ENCODE results near the gene SECTM1.
A peak's percentile ranks its signal among the peaks of the same experiment; 100 is the strongest.
"Not testable (repeated sequence)": the region's sequence is repeated elsewhere in the genome, so short reads cannot be mapped to it uniquely, and the experiment has no call there.

The SECTM1 gene

DNA sequence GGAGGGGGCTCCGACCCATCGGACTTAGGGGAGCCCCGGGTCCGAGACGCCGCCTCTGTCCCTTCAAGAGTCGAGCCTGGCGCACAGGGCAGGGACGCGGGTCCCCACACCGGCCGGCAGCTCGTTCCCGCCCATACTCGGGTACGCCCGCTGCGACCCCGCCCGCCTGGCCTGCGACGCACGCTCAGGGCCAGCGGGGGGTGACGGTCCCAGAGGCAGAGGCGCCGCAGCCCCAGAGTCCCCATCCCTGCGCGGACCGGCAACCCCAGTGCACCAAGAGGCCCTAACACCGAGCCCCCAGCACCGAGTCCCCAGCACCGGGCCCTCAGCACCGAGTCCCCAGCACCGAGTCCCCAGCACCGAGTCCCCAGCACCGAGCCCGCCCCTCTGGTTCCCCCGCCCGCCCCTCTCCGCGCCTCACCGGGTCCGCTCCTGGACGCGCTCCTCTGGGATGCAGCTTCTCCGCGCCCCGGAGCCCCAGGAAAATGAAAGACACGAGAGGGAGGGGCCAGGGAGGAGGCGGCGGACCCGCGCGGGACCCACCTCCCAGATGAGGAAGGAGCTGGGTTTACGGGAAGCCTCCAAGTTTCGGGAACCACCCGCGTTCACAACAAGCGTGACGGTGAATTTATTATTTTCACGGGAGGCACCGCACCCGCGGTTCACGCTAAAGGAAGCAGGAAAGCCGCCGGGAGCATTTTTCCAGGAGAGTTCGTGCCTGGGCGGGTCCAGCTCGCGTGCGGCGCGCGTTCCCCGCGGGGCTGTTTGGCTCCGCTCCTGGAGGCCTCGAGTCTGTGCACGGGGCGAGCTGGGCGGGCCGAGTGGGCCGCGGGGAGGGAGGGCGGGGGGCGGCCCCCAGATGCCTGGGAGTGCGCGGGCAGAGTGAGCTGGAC is at the start of gene SECTM1:
SECTM1 (minus strand) TSS at position 488 of the 893 bp plus-strand sequence. CDS start 6,526 bp downstream, outside the sequence.
- no peak for DNase-seq

DNA sequence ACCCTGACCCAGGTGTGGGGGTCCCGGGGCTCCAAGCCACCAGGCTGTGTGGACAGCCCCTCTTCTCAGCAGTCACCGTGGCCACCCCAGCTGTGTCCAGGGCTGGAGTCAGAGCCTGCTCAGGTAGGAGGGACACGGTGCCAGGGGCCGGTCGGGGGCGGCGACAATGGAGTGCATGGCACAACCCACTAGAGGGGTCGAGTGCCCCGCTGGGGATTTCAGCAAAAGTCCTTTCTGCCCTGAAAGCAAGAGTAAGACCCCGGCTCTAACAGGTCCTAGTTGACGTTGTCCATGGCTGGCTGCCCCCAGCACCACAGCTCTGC is 49.3 kb upstream of the SECTM1 start:
- no peak for DNase-seq

DNA sequence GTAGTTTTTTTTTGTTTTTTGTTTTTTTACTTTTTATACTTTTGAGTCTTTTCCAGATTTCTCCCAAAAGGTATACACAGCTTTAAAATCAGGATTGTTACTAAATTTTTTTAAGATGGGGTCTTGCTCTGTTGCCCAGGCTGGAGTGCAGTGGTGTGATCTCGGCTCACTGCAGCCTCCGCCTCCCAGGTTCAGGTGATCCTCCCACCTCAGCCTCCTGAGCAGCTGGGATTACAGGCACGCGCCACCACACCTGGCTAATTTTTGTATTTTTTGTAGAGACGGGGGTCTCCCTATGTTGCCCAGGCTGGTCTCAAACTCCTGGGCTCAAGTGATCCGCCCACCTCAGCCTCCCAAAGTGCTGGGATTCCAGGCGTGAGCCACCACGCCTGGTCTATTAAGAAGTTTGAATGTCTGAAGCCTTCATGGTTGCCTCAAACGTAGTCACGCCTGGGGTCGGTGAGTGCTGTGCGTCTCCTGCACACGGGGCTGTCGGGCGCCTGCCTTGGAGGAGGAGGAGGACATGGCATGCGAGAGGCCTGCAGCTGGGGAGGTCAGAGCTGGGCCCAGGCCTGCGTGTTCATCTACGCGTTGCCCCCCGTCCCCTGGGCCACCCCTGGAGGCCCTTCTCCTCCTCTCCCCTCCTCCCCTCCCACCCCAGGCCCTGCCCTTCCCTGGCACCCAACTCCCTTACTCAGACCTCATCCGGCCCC is 48.8 kb upstream of the SECTM1 start:
- DNase-seq: not testable (repeated sequence)

DNA sequence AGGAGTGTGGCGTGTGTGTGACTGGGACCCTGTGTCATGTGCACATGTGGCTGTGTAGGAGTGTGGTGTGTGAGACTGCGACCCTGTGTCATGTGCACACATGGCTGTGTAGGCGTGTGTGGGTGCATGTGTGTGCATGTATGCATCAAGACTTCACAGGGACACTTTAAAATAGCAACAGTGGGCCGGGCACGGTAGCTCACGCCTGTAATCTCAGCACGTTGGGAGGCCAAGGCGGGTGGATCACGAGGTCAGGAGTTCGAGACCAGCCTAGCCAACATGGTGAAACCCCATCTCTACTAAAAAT is 48.1 kb upstream of the SECTM1 start:
- not testable (repeated sequence) for DNase-seq

DNA sequence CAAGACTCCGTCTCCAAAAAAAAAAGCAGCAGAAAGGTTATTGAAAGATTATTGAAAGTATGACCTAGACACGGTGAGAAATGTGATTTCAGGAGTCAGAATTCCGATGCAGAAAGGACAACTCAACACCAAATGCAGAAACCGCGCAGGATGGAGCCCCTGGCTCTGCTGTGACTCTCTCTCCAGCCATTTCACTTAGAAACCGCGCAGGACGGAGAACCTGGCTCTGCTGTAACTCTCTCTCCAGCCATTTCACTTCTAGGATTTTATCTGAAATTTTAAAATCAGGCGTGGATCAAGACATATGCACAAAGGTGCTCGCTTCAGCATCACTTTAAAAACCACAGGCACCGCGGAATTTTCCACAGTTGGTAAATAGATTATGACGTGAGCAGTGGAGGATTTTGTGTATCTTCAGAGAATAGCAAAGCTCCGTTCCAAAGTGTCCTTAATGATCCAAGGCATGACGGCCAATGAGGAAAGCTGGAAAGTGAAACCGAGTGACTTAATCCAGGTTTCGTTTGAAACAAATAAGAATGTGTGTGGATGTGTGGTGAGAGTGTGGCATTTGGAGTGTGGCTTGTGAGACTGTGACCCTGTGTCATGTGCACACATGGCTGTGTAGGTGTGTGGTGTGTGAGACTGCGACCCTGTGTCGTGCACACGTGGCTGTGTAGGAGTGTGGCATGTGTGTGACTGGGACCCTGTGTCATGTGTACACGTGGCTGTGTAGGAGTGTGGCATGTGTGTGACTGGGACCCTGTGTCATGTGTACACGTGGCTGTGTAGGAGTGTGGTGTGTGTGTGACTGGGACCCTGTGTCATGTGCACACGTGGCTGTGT is 47.5 kb upstream of the SECTM1 start:
- peak; percentile 36 for DNase-seq

DNA sequence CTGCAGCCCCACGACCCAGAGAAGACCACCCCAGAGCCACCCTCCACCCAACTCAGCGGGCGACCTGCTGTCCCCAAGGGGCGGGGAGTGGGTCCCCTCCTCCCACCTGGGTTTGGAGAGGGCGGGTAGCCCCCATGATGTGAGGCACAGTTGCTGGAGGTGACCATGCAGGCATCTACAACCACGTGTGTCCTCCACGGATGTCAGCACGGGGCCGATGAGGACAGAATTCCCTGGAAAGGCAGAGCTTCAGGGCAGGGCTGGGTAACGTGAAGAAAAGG is 45.1 kb upstream of the SECTM1 start:
- DNase-seq: no peak

DNA sequence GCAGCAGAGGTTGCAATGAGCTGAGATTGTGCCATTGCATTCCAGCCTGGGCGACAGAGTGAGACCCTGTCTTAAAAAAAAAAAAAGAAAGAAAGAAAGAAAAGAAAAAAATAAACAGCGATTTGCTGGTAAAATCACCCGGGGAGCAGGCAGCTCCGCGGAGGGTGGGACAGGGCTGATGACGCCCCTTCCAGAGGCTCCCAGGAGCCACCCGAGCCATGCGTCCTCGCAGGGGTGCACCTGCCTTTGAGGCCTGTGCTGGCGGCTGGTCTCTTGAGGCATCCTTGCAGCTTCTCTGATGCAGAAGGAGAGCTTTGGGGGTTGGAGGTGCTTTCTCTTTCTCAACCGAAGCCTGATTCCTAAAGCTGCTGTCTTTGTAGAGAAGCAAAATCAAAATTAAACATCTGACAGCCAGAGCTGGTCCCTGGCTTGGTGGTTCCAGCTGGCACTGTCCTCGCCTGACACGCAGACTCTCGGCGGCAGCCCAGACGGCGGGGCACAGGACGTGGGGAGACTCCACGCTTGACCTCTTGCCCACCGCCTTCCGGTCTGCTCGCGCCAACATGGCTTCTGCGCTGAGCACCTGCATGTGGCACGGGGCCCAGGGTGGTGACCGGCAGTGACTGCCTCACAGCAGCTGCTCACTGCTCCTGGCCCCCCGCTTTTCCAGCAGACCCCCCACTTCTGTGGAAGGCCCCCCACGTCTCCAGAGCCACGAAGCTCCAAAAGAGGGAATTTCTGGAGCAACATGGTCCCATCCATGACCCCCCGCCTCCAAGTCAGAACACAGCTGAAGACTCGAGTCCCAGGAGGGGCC is 44.6 kb upstream of the SECTM1 start:
- DNase-seq: no peak

DNA sequence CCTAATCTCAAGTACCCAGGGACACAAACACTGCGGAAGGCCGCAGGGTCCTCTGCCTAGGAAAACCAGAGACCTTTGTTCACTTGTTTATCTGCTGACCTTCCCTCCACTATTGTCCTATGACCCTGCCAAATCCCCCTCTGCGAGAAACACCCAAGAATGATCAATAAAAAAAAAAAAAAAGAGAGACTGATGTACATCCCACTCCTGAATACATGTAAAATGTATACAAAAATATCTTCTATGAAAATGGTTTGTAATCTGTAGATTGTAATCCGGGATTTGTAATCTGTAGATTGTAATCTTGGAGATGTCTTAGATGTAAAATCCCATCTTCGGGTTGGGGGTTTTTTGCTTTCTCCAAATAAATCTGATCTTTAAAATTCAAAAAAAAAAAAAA is 43.7 kb upstream of the SECTM1 start:
- DNase-seq: not testable (repeated sequence)

DNA sequence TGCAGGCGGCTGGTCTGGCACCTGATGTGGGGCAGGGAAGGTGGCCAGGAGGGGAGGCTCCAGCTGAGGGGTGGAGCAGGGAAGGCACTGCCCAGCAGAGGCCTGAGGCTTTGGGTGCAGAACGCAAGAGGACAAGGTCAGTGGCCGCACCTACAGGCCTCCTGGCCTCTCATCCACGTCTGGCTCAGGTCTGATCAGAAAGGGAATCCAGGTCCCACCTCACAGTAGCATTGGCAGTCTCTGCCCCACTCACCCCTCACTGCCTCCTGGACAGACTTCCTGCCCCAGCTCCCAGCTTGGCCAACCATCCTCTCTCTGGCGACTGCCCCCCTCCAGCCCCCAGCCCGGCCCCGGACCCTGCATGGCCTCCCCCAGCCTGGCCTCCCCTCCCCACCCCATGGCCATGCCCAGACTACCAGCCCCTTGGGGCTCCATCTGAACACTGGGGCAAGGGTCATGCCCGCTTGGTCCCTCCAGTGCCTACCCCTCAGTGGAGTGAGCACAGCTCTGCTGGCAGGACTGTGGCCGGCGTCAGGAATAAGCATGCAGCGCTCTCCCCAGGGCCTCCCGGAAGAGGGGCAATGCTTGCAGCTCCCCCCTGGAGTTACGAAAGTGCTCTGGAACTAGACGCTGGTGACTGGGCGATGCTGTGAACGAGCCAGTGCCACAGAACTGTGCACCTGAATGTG is 42.6 kb upstream of the SECTM1 start:
- DNase-seq: no peak

DNA sequence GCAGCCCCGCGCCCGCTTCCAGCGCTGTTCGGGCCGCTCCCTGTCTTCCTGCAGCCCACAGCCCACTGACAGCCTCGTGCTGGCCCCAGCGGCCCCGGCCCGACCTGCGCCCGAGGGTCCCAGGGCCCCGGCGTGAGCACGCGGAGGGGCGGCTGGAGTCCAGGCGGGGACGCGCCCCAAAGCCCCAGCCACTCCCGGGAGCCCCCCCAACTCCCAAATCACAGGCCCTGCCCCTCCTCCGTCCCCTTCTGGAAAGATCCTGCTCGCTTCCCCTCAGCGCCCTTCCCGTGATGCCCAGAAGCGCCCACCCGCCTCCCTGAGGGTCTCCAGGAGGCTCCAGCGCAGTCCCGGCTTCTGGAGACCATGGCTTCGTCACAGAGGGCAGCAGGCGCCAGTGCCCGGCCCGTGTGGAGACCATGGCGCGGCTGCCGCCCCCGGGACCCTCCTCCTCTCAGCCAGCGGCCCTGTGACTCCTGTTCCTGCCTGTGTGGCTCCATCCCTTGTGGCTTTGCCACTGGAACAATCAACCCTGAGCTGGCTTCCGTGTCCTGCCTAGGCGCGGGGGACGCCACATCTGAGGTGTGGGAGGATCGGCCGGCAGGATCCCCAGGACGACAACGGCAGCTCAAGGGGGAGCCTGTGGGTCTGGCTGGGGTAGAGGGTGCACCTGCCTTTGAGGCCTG is 41.9 kb upstream of the SECTM1 start:
- DNase-seq: no peak

DNA sequence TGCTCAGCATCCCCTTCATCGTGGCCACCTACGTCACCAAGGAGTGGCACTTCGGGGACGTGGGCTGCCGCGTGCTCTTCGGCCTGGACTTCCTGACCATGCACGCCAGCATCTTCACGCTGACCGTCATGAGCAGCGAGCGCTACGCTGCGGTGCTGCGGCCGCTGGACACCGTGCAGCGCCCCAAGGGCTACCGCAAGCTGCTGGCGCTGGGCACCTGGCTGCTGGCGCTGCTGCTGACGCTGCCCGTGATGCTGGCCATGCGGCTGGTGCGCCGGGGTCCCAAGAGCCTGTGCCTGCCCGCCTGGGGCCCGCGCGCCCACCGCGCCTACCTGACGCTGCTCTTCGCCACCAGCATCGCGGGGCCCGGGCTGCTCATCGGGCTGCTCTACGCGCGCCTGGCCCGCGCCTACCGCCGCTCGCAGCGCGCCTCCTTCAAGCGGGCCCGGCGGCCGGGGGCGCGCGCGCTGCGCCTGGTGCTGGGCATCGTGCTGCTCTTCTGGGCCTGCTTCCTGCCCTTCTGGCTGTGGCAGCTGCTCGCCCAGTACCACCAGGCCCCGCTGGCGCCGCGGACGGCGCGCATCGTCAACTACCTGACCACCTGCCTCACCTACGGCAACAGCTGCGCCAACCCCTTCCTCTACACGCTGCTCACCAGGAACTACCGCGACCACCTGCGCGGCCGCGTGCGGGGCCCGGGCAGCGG is 41.2 kb upstream of the SECTM1 start:
- no peak for DNase-seq

DNA sequence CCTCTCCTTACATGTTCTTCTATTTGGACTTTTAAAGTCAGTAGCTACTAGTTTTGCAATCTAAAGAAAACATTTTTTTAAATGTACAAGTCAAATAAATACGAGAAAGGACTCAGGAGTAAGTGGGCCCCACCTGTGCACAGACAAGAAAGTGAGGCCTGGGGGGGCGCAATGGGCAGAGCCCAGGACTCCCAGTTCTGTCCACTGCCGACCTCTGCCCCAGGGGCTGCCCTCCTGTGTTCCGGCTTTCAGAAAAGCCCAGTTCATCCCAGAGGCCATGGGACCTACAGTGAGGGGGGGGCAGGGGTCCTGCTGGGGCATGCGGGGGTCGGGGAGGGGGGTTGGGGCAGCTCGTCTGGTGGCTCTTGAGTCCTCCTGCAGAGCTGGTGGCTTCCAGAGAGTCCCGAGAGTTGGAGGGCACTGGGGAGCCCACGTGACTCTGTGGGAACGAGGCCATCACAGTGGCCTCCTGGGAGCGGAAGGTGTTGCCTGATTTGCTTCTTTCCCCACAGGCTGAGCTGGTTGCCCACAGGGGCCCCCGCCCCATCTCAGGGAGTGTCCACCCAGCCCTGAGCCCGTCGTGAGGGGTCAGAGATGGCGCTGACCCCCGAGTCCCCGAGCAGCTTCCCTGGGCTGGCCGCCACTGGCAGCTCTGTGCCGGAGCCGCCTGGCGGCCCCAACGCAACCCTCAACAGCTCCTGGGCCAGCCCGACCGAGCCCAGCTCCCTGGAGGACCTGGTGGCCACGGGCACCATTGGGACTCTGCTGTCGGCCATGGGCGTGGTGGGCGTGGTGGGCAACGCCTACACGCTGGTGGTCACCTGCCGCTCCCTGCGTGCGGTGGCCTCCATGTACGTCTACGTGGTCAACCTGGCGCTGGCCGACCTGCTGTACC is 40.4 kb upstream of the SECTM1 start:
- no peak for DNase-seq

DNA sequence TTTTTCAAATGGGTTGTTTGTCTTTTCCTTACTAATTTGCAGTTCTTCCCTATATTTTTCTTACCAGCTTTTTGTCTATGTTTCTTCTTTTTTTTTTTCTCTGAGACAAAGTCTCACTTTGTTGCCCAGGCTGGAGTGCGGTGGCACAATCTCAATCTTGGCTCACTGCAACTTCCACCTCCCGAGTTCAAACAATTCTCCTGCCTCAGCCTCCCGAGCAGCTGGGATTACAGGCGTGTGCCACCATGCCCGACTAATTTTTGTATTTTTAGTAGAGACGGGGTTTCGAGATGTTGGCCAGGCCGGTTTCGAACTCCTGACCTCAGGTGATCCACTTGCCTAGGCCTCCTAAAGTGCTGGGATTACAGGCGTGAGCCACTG is 39.5 kb upstream of the SECTM1 start:
- not testable (repeated sequence) for DNase-seq

DNA sequence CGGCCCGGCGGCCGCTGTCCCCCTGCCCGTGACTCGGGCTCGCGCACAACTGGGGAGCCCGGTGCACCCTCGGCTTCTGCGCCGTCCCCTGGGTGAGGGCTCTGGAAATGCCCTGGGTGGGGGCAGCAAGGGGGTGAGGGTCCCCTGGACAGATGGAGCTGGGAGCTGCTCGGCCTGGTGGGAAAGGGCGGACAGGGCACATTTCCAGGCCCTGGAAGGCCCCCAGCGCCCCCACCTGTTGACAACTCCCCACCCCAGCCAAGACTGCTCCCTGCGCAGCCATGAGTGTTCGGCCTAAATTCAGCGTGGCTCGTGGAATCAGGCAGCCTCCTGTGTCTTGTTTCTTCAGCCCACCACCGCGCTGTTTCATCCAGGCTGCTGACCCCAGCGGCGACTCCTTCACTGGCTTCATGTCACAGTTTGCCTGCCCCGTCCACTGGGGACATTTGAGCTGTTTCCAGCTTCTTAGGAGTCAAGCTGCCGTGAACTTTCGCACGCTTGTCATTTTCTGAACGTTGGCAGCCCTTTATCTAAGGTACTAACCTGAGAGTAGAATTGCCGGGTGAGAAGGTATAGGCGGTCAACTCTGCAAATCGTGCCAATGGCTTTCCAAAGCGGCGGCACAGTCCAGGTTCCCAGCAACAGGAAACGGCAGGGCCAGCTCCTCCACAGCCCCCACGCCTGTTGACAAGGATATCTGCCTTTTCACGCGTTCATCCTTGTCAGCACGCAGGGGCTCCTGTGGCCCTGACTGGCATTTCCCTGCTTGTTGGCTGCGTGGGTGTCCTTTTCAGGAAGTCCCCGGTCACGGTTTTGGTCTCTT is 38.9 kb upstream of the SECTM1 start:
- no peak for DNase-seq

DNA sequence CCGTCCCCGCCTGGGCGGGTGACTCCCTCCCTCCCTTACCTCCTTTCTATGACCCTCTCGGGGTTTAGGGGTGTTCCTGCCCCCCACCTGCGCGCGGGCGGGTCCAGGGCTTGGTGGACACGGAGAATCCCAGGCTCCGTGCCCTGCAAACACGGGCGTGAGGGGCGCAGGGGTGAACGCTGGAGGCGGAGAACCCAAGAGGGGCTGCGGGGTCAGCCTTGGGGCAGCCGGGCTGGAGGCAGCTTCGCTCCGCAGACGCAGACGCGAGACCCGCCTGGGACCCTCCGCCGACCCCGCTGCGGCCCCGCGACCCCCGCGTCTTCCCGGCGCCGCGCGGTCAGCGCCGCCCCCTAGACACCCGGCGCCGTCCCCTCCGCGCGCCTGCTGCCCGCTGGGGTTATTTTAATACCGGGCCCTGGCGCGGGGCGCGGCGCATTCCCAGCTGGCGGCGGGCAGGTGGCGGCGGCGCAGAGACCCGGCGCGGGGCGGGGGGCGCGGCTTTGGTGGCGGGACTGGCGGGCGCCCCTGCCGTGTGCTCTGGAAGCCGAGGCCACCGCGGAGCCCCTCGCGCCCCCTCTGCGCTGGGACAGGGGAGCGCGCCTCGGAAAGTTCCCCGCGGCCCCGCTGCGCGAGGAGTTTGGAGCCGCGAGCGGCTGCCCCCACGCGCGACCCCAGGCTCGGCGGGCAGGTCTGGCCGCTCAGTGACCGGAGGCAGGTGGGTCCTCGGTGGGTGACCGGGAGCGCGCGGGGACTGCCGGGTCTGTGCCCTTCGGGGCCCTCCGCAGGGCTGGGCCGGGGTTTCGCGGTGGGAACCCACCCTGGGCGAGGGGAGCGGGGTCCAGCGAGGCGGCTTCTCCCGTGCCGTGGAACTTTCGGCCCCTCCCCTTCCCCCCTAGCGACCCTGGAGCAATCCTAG is 38.0 kb upstream of the SECTM1 start, which contains the start of gene UTS2R:
UTS2R (plus strand) TSS at position 433 of the 916 bp plus-strand sequence. CDS start 2,560 bp downstream, outside the sequence.
- DNase-seq: peak; percentile 42

DNA sequence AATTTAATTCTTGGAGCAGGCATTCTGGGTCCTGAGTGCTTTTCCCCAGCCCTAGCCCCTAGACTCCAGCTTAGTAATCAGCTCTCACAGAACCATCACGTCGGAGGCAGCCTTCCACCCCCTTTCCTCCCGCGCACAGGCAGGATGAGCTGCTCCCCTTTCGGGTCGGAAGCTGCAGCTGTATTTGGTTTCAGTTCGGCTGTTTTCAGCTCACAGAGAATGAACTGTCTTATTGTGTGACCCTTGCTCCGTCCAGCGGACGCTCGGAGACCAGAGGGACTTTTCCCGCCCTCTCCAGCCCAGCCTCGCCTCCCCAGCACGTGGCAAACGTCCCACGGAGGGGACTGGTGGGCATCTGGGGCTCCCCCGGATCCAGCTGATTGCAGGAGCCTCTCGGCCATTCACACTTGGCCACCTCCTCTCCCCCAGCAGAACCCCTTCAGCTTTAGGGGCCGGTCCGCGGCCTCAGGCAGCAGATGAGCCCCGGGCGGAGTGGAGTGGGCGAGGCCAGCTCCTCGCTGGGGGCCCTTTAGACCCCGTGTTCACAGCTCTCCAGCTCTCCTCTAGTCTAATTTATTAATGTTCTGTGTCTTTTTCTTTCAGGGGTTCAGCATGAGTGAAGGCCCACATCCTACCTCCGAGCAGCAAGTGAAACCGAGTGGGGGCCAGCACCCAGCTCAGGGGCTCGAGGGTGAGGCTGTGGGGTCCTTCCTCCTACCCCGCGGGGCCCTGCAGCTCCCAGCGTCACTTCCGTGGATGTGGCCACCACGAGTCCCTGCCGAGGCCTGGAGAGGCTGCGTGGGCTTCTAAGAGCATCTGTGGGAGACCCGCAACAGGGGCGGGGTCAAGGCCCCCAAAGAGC is 37.1 kb upstream of the SECTM1 start:
- DNase-seq: no peak

DNA sequence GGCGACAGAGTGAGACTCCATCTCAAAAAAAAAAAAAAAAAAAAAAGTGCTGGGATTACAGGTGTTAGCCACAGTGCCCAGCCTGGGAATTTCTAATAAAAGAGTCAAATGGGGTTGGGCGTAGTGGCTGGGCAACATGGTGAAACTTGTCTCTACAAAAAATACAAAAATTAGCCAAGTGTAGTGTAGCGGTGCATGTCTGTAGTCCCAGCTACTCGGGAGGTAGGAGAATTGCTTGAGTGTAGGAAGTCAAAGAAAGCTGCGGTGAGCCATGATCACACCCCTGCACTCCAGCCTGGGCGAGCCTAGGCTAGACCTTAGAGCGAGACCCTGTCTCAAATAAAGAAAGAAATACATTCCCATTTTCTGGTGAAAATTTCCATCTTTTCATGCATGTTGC is 35.6 kb upstream of the SECTM1 start:
- DNase-seq: no peak
